HepG2 (cell line): ENCODE measurements around the gene TNRC18. TPM values are rescaled to one million over a fixed set of nuclear protein-coding genes. Genes with fewer than 3 reads are reported as not detected.

ENCODE experiments used
- CTCF ChIP-seq: sonication (generic); formaldehyde crosslinking; IDR thresholded peaks from 2 replicates; pipeline ENCODE4 v1.5.0; 2020; ENCODE audit warnings: mild to moderate bottlenecking, missing genetic modification reagents, moderate library complexity
- HNRNPL ChIP-seq: fragments of 200-400 bp; formaldehyde crosslinking; IDR thresholded peaks from 2 replicates; pipeline ENCODE4 v1.6.1; 2017; ENCODE audit warnings: mild to moderate bottlenecking, low read depth, low read length
- SMC3 ChIP-seq: IDR thresholded peaks from 2 replicates; pipeline ENCODE4 v1.6.1; 2011; ENCODE audit warnings: low read length, improper control_type of control experiment
- ZBTB40 ChIP-seq, 2 experiments: fragments of 450-650 bp in 1 of 2; sonication (generic) in 1 of 2; formaldehyde crosslinking in 1 of 2; IDR thresholded peaks; 2 replicates each; pipeline versions ENCODE4 v1.6.1 to v1.8.0; 2016 to 2022; ENCODE audit warnings: antibody characterized with exemption in 1 of 2, mild to moderate bottlenecking in 1 of 2, missing genetic modification reagents in 1 of 2
- ZKSCAN1 ChIP-seq: fragments of 150-350 bp; IDR thresholded peaks from 2 replicates; pipeline ENCODE4 v1.6.1; 2014; ENCODE audit warnings: low read length
- polyA plus RNA-seq, 8 experiments: library from polyadenylated mRNA; depleted of rRNA in 3 of 8; stranded (reverse) in 7 of 8; unstranded in 1 of 8; fragments of >200 nt; fragmentation: Illumina TruSeq in 4 of 8; extraction: Trizol in 4 of 8; gene quantifications; 2 replicates each; pipeline versions ENCODE4 v1.2.1 to v1.2.3, GENCODE V29; 2011 to 2016; ENCODE audit warnings: low read depth in 4 of 8, missing spikeins in 1 of 8, mixed read lengths in 1 of 8; ENCODE audit not compliant: insufficient read depth in 1 of 8
- total RNA-seq, 5 experiments: library from RNA; depleted of rRNA; stranded (reverse); fragments of >200 nt; fragmentation: Illumina TruSeq; extraction: Trizol; gene quantifications; 2 replicates each; pipeline ENCODE4 v1.2.3, GENCODE V29; 2016; ENCODE audit warnings: low read depth in 1 of 5
- TF ChIP-seq, protein P1 (sequence below): sonication (generic); formaldehyde crosslinking; IDR thresholded peaks from 2 replicates; pipeline ENCODE4 v1.5.0; 2020; ENCODE audit warnings: mild to moderate bottlenecking, missing genetic modification reagents
- TF ChIP-seq, protein P2 (sequence below), 2 experiments: sonication (generic) in 1 of 2; formaldehyde crosslinking in 1 of 2; IDR thresholded peaks; 2 replicates each; pipeline versions ENCODE4 v1.4.0 to v1.6.1; 2016 to 2020; ENCODE audit warnings: borderline replicate concordance in 1 of 2, low read depth in 1 of 2, mild to moderate bottlenecking in 1 of 2, missing genetic modification reagents in 1 of 2

TNRC18 gene
- total and polyA plus RNA-seq, 2 of the 13 experiments (the other 11 are each of a cell fraction or from before 2014, with no cell fraction given): 11.7 to 17.4 TPM

DNA sequence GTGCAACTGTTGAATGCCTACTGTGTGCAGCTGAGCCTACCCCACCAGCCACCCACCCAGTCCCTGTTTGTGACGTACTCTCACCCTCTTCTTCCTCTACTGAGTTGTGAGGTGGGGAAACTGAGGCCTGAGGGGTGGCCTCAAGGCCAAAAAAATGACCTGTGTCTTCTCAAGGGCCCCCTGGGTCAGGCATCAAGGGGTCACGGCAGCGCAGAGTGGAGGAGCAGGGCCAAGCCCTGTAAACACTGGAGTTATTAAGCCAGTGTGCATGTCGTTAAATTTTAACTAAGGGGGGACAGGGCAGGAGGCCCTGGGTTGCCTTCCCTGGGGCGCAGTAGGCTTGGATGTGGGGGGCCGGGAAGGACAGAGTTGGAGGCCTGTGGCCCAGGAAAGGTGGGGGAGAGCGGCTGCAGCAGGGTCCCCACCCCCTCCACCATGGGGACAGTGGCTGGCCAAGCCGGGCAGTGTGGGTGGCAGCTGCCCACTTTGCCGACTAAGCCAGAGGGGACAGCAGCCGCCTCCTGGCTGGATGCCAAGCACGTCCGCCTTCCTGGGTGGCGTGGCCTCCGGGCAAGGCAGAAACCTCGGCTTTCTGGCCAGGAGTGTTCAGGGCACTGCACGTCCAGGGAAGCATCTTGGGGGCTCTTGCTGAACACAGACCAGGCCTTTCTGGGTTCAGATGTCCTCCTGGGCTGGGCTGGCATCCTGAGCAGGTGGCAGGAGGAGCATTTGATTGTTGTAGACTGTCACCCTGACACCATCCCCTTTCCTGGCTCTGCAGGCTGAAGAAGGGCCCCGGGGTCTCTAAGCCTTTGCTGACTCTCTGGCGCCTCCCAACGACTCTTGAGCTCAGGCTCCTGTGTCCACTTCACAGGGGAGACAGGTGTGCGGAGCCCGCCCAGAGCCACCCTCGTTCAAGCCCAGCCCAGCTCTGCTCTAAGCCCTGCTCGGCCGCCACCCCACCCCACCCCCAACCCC, 139.0 kb downstream of the TNRC18 start (continued):
- TF ChIP-seq ZBTB40 (IDR thresholded peaks at IDR 0.05) (no peak), ZBTB40 (CRISPR knock-in tag; IDR thresholded peaks at IDR 0.05) (no peak), CTCF (CRISPR knock-in tag) (peak; percentile 82), ZKSCAN1 (peak; percentile 85), SMC3 (peak; percentile 51), HNRNPL (peak; percentile 98)
- TF ChIP-seq, protein P1, sequence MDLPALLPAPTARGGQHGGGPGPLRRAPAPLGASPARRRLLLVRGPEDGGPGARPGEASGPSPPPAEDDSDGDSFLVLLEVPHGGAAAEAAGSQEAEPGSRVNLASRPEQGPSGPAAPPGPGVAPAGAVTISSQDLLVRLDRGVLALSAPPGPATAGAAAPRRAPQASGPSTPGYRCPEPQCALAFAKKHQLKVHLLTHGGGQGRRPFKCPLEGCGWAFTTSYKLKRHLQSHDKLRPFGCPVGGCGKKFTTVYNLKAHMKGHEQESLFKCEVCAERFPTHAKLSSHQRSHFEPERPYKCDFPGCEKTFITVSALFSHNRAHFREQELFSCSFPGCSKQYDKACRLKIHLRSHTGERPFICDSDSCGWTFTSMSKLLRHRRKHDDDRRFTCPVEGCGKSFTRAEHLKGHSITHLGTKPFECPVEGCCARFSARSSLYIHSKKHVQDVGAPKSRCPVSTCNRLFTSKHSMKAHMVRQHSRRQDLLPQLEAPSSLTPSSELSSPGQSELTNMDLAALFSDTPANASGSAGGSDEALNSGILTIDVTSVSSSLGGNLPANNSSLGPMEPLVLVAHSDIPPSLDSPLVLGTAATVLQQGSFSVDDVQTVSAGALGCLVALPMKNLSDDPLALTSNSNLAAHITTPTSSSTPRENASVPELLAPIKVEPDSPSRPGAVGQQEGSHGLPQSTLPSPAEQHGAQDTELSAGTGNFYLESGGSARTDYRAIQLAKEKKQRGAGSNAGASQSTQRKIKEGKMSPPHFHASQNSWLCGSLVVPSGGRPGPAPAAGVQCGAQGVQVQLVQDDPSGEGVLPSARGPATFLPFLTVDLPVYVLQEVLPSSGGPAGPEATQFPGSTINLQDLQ (CRISPR knock-in tag): 0 out of 2 replicates have a peak, but pooled peaks have one; percentile 36
- TF ChIP-seq, protein P2, sequence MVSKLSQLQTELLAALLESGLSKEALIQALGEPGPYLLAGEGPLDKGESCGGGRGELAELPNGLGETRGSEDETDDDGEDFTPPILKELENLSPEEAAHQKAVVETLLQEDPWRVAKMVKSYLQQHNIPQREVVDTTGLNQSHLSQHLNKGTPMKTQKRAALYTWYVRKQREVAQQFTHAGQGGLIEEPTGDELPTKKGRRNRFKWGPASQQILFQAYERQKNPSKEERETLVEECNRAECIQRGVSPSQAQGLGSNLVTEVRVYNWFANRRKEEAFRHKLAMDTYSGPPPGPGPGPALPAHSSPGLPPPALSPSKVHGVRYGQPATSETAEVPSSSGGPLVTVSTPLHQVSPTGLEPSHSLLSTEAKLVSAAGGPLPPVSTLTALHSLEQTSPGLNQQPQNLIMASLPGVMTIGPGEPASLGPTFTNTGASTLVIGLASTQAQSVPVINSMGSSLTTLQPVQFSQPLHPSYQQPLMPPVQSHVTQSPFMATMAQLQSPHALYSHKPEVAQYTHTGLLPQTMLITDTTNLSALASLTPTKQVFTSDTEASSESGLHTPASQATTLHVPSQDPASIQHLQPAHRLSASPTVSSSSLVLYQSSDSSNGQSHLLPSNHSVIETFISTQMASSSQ (IDR thresholded peaks at IDR 0.05; ENCODE audit: low read depth): peak; percentile 99
- TF ChIP-seq, protein P2 (CRISPR knock-in tag; IDR thresholded peaks at IDR 0.05; ENCODE audit: borderline replicate concordance): peak; percentile 100
